Heart right ventricle (tissue), 16 donors: ENCODE data around the gene SLC1A3. TPM values are rescaled to one million over a fixed set of nuclear protein-coding genes. Genes with fewer than 3 reads are reported as not detected.

ENCODE experiments used
- ATAC-seq, 8 donors: fragments of 200-7000 bp; cut with Tn5 transposase; one replicate each; pipeline ENCODE4 v1.9.1; 2020; ENCODE audit warnings: mild to moderate bottlenecking in 8 of 8, moderate library complexity in 8 of 8, moderate number of reproducible peaks in 1 of 8
- DNase-seq, 2 donors: peaks; one replicate each; pipeline ENCODE4 v3.0.0-alpha.2; 2020
- H3K27ac ChIP-seq, 10 donors: fragments of 200-600 bp; sonication (generic) in 2 of 10; one replicate each; pipeline versions ENCODE4 v1.5.0 to v1.8.0; 2020 to 2022; ENCODE audit warnings: mild to moderate bottlenecking in 3 of 10
- H3K27me3 ChIP-seq, 7 donors: fragments of 200-600 bp; one replicate each; pipeline ENCODE4 v1.8.0; 2021 to 2022; ENCODE audit warnings: mild to moderate bottlenecking in 2 of 7
- H3K36me3 ChIP-seq, 9 donors: fragments of 200-600 bp; sonication (generic) in 1 of 9; one replicate each; pipeline versions ENCODE4 v1.5.0 to v1.8.0; 2020 to 2022; ENCODE audit warnings: mild to moderate bottlenecking in 2 of 9
- H3K4me1 ChIP-seq, 9 donors: fragments of 200-600 bp; sonication (generic) in 1 of 9; one replicate each; pipeline versions ENCODE4 v1.5.0 to v1.8.0; 2020 to 2022; ENCODE audit warnings: mild to moderate bottlenecking in 4 of 9
- H3K4me3 ChIP-seq, 10 donors: fragments of 200-600 bp; sonication (generic) in 2 of 10; one replicate each; pipeline versions ENCODE4 v1.5.0 to v1.8.0; 2020 to 2022; ENCODE audit warnings: mild to moderate bottlenecking in 7 of 10, moderate library complexity in 2 of 10
- H3K9me3 ChIP-seq, 11 donors: fragments of 200-600 bp in 10 of 11; sonication (generic) in 2 of 11; one replicate each; pipeline versions ENCODE4 v1.5.0 to v1.8.0; 2013 to 2022; ENCODE audit warnings: mild to moderate bottlenecking in 2 of 11, control low read depth in 1 of 11, moderate library complexity in 1 of 11
- WGBS, 2 donors: extraction: QIAGEN DNeasy Blood & Tissue Kit; methylation state at CpG; one replicate each; pipeline ENCODE4 v1.1.7; 2013; ENCODE audit warnings: inconsistent platforms in 1 of 2; 5-methylcytosine and 5-hydroxymethylcytosine counted together
- intact Hi-C, 10 donors: fragments of 100-400 bp; cut with DNase I; formaldehyde crosslinking; loops; one replicate each; pipeline versions ENCODE4 v1.11.1 to v1.14.2; 2022
- polyA plus RNA-seq, 2 donors: library from polyadenylated mRNA; stranded (reverse); fragments of 200-250 nt; gene quantifications; one replicate each; pipeline ENCODE4 v1.2.3, GENCODE V29; 2013
- total RNA-seq, 10 donors: library from RNA; stranded (reverse); fragmentation: NEBNext Ultra II Directional in 3 of 10; extraction: Animal tissue kit (Norgen Biotek cat#: 25700) in 3 of 10; gene quantifications; one replicate each; pipeline versions ENCODE4 v1.2.1 to v1.2.4, GENCODE V29; 2021 to 2023
- TF ChIP-seq, protein P1 (sequence below), 9 donors: fragments of 200-600 bp; sonication (generic) in 2 of 9; IDR thresholded peaks; one replicate each; pipeline versions ENCODE4 v1.5.0 to v1.8.0; 2021 to 2022; ENCODE audit warnings: antibody characterized with exemption in 9 of 9, mild to moderate bottlenecking in 5 of 9, moderate library complexity in 1 of 9
- donor health status: Arrhythmogenic right ventricular cardiomyopathy.
- donor health status: ischemic (EF 13 %, LVEDD 7.1; RV severe dilation, severe dysfunction).
- donor health status: healthy with polysubstance abuse.
- donor health status: DM: no; HTN: yes; CAD: no.
- donor health status: DM: no; HTN: no; CAD: no.
- donor health status: ischemic (EF 25% LVEDD 6.9; RV normal size, moderate dysfunction).
- donor health status: ischemic (EF 25% LVEDD 5.7; RV mildly dilated, moderate dysfunction).
- donor health status: healthy.
- donor health status: DM: yes; HTN: yes; CAD: no.
- donor health status: Ischemic cardiomyopathy.
- donor health status: ischemic (EF 35%, LVEDD 5.7; RV mildly dilated, moderate dysfunction).
- donor health status: nonischemic (EF 11% LVEDD 7.7; RV severe dilation, severe dysfunction).
- donor health status: DM: yes; HTN: yes; CAD: no.
- donor health status: PGD.
- donor health status: ischemic (EF 29% LVEDD 5.4; RV normal size, mild dysfunction).
- donor health status: nonischemic (EF 23%, LVEDD 6.1; RV moderate dilation, normal function).

Gene SLC1A3
- total and polyA plus RNA-seq, 12 donors = 39.5 to 83.6 (median 58.5) TPM

DNA sequence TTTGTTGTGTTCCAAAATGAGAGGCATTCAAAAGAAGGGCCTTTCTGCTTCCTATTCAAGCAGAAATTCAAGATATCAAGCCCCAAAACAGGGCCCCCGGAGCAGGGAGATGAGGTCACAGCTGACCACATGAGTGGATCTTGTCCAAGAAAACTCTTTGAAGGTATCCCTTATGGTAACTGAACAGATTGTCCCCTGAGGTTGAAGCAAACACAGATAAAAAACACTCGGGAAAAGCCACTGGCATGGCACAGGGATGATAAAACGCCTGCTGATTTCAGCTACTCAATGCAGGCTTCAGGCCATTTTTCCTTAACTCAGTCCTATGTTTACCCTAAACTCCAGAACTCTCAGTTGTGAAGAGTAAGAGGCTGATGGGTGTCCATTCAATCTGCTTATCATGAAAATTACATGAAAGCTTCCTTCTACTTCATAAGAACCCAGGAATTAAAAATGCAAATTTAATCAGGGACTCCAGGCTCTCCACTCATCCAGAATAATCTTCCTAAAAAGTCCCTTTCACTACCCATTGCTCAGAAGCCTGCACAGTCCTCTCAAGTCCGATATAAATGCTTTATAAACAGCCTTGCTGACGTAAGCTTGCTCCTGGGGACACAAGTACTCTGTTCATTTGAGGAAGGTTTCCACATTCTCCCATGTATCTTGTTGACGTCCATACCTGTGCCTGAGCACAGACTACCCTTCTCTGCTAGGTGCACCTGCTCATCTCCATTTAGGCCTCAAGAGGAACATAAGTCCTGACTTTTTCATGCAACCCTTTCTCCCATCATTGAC, 35.9 kb upstream of the SLC1A3 start:
- DNase-seq (peak in 1 of 2 donors; percentile 30), ATAC-seq (peak in 7 of 8 donors; percentile 63 to 92 (median 88))
- Histone ChIP-seq H3K27ac (peak overlapping the region; percentile 17 to 73 (median 60)), H3K9me3 (no peaks in the 10 kb centered on the region), H3K4me3 (no peak overlapping the region), H3K36me3 (no peaks in the 10 kb centered on the region), H3K27me3 (no peaks in the 10 kb centered on the region), H3K4me1 (peaks cover 3 to 30% (median 19%) of the 10 kb centered on the region in 9 donors)
- intact Hi-C loops = loop anchor here in 1 of 10 donors (5.0 kb wide), 1 partner anchor 37 kb away; the partner anchor contains the start of gene SLC1A3
- WGBS, 2 donors = 39 to 48% methylated on average over 6 of the region's 6 CpGs
- TF ChIP-seq, protein P1, sequence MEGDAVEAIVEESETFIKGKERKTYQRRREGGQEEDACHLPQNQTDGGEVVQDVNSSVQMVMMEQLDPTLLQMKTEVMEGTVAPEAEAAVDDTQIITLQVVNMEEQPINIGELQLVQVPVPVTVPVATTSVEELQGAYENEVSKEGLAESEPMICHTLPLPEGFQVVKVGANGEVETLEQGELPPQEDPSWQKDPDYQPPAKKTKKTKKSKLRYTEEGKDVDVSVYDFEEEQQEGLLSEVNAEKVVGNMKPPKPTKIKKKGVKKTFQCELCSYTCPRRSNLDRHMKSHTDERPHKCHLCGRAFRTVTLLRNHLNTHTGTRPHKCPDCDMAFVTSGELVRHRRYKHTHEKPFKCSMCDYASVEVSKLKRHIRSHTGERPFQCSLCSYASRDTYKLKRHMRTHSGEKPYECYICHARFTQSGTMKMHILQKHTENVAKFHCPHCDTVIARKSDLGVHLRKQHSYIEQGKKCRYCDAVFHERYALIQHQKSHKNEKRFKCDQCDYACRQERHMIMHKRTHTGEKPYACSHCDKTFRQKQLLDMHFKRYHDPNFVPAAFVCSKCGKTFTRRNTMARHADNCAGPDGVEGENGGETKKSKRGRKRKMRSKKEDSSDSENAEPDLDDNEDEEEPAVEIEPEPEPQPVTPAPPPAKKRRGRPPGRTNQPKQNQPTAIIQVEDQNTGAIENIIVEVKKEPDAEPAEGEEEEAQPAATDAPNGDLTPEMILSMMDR (IDR thresholded peaks at IDR 0.05) = no peak

DNA sequence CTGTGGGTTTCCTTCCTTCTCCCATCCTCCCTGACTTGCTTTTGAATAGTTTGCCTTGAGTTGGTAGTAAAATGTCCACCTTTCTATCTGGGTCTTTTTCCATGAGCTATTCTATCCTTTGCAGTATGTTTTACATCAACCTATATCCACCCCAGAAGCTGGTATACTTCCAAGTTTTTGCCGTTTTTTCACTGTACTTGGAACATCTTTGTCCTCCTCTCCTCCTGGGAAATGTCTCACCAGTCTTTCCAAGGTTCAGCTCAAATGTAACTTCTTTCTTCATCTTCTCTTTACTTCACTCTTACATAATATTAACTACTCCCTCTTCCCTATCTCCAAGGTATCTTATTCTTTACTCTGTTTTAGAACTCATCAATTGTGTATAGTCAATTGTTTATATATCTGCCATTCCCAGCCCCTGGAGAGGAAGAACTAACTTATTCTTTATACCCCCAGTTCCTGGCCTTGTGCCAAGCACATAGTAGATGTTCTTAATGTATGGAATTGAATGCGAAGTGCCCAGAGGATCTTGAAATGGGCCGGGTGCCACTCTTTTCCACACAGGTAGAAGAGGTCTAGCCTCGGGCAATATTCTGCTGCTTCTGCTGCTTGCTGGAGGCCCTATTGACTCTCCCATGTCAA, 34.9 kb upstream of the SLC1A3 start:
- WGBS, 2 donors = 73 to 76% methylated on average over 4 of the region's 4 CpGs
- TF ChIP-seq, protein P1 (IDR thresholded peaks at IDR 0.05) = no peak
- no peak for DNase-seq
- H3K36me3 ChIP-seq = no peaks in the 10 kb centered on the region
- peak overlapping the region in 2 of 10 donors; percentile 42 to 70 for H3K27ac ChIP-seq
- H3K27me3 ChIP-seq = no peaks in the 10 kb centered on the region
- ATAC-seq = no peak
- H3K4me1 ChIP-seq = peaks cover 3 to 34% (median 19%) of the 10 kb centered on the region in 9 donors
- H3K4me3 ChIP-seq = no peak overlapping the region
- intact Hi-C loops = loop anchor here in 1 of 10 donors (5.0 kb wide), 1 partner anchor 36 kb away; the partner anchor contains the start of gene SLC1A3
- H3K9me3 ChIP-seq = no peaks in the 10 kb centered on the region

DNA sequence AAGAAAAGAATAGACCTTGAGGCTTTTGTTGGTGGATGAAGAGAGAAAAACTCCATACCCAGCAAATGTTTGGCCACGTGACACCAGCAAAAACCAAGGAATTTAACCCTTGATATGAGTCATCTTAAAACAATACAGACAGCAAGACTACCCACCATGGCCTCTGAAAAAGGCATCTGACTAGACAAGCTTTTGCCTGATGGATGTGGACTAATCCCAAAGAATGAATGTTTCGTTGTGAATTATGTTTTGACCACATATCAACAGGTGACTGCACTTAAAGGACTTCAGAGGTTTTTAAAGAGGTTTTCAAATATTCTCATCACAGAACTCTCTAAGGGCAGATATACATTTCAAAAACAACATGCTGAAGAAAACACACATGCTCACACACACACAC, 33.0 kb upstream of the SLC1A3 start:
- 70 to 80% methylated on average over 2 of the region's 2 CpGs for WGBS, 2 donors
- H3K9me3 ChIP-seq = no peaks in the 10 kb centered on the region
- intact Hi-C loops = loop anchor here in 1 of 10 donors (5.0 kb wide), 1 partner anchor 34 kb away; the partner anchor contains the start of gene SLC1A3
- peaks cover 3 to 34% (median 19%) of the 10 kb centered on the region in 9 donors for H3K4me1 ChIP-seq
- no peak for DNase-seq
- H3K27ac ChIP-seq = no peak overlapping the region
- TF ChIP-seq, protein P1 (IDR thresholded peaks at IDR 0.05) = no peak
- no peak overlapping the region for H3K4me3 ChIP-seq
- ATAC-seq = no peak
- no peaks in the 10 kb centered on the region for H3K27me3 ChIP-seq
- H3K36me3 ChIP-seq = no peaks in the 10 kb centered on the region

DNA sequence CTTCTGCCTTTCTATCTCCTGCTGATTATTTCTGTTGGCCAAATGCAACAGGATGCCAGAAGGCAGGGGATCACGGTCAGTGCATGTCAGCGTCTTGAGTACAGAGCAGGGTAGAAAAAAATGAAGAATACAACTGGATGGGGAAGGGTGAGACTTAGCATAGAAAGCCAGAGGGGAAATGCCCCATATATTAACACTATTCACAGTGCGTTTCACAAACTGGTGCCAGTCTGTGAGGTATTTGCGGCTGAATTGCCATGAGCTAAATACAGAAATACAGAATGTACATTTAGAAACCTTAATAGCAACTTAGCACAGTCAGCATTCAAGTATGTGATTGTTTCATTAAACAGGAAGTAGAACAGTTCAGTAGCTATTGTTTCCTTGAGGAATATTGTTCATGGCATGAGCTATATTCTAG, 31.0 kb upstream of the SLC1A3 start:
- H3K4me1 ChIP-seq = peaks cover 3 to 18% (median 5%) of the 10 kb centered on the region in 9 donors
- intact Hi-C loops = no loop called here
- no peaks in the 10 kb centered on the region for H3K9me3 ChIP-seq
- ATAC-seq (peak in 4 of 8 donors; percentile 32 to 78 (median 68)), DNase-seq (no peak)
- TF ChIP-seq, protein P1 (IDR thresholded peaks at IDR 0.05) = no peak
- H3K36me3 ChIP-seq = no peaks in the 10 kb centered on the region
- H3K27me3 ChIP-seq = no peaks in the 10 kb centered on the region
- WGBS, 2 donors = 37 to 43% methylated on average over 4 of the region's 4 CpGs
- no peak overlapping the region for H3K4me3 ChIP-seq
- peak overlapping the region in 1 of 10 donors; percentile 1 for H3K27ac ChIP-seq
